Inferior parietal cortex (tissue), 1 donor: ENCODE measurements around the gene ENOX1.

Experiments
- DNase-seq: peaks from one replicate; pipeline ENCODE4 v3.0.0-alpha.2; 2016; ENCODE audit errors: extremely low spot score

ENOX1 gene

DNA sequence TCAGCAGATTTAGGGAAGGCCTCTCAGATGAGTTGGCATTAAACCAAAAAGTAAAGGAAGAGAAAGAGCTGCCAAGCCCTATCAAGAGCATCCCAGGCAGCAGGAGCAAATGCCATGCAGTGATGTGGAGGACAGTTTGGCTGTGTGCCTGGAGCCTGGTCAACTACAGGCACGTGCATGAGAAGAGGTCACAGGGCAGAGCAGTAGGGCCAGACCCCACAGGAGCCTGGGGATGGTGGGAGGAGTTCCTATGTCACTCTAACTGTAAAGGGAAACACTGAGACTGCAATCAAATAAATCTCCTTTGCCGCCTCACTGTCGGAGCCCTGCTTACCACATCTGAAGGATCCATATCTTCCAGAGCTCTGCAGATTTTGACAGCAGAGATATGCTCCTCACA is 240.5 kb downstream of the ENOX1 start:
- no peak for DNase-seq

GRCh38 chr13:43545317-43545874 is 241.4 kb downstream of the ENOX1 start:
- no peak for DNase-seq

DNA sequence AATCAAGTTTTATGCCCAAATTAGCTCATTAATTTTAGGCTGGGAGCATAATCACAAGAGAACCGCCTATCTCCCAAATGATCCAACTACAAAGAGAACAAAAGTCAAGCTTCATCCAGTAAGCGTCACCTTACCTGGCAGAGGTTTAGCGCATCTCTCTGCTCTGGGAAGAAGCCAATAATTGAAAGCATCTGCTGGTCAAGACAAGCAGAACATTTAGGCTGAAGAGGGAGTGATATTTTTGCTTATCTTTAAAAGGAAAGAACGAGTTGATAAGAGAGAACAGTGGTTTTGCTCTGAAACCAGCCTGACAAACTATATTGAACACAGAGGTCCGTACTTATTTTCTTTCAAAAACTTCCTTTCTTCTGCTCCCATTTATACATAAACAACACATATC is 242.1 kb downstream of the ENOX1 start:
- no peak for DNase-seq

DNA sequence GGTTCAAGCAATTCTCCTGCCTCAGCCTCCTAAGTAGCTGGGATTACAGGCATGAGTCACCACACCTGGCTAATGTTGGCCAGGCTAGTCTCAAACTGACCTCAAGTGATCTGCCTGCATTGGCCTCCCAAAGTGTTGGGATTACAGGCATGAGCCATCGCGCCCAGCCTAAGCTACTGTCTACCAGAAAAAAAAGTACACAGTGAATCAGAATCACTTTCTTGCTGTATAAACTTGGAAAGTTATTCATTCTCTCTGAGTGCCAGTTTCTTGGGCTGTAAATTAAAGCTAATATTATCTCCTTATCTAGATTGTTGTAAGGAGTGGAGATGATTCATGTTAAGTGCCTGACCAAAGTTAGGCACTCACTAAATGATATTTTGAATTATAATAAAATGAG is 242.8 kb downstream of the ENOX1 start:
- DNase-seq = no peak

GRCh38 chr13:43543331-43543730 is 243.4 kb downstream of the ENOX1 start:
- DNase-seq = no peak

DNA sequence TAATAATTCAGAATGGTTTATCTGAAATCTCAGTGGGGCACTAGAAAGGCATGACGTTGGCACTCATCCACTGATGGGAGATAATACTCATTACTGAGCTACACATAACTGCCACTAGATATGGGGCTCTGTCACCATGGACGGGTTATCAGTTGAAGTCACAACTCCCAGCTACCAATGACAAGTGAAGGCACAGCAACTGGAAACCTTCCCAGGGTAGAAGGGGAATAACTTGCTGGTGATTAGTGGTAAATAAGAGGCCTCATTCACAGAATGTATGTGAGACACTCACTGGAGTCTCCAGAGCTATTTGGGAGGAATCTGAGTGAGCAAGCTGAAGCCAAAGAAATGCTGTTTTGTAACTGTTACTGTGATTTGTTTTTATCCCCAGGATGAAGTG is 249.6 kb downstream of the ENOX1 start:
- DNase-seq = no peak

DNA sequence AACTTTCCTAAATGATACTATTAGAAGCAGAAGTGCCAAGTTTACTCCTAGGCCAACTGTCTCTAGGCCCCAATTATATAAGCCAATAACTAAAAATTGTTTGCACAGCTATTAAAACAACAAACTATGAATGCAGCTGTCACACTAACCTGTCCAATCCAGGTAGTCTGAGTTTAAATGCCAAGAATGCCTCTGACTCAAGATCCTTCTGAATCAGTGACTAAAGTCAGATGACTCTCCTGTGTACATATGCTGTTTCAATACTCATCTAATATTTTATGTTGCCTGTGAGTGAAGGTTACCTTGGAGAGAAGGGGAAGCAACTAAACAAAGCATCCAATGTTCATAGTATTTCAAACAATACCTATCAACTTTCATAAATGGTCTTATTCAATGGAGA is 257.0 kb downstream of the ENOX1 start:
- no peak for DNase-seq

DNA sequence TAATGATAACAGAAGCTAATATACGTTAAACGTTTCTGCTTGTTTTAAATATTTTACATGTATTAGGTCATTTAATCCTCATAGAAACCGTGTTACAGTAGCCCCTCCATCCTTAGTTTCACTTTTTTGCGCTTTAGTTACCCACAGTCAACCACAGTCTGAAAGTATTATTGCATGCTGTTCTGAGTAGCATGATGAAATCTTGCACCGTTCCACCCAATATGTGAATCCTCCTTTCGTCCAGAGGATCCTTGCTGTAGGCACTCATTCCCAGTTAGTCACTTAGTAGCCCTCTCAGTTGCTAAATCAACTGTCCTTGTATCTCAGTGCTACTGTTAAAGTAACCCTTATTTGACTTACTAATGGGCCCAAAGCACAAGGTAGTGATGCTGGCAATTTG is 257.8 kb downstream of the ENOX1 start:
- DNase-seq = no peak

- DNase-seq = no peak
Observed at GRCh38 chr13:43522788-43523187, 264.0 kb downstream of the ENOX1 start.

DNA sequence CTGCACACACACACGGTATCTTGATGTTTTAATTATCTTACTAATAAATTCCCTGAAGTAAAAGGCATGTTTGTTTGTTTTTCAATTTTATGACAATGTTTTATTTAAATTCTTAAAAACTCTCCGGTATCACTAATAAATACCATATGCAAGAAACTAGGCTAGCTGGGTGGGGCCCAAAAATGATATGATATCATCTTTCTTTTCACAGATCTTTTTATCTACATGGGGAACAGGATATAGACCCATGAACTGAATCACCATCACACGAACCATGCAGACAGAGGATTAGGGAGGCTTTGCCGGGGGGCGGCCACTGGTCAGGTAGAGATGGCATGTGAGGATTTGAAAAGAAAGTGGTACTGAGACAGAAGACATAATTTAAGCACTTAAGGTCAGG is 266.4 kb downstream of the ENOX1 start:
- DNase-seq = no peak

DNA sequence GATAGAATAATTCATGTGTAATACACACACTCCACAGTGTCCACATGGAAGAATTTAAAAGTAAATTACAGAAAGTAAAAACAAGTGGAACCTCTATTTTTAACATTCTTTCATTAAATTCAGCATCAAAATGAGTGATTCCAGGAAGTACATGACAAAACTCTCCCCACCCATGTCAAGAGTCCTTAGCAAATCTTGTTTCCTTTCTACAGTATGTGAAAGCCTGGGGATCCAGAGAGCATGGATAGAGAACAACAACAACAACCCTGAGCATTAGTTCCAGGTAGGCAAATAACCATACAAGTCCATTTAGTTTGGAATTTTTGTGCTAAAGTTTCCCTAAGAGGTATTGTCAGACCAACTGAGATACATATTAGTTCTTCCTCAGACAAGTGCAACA is 267.9 kb downstream of the ENOX1 start:
- DNase-seq = no peak

GRCh38 chr13:43516401-43516833 is 270.4 kb downstream of the ENOX1 start:
- DNase-seq = no peak

GRCh38 chr13:43515531-43515930 is 271.2 kb downstream of the ENOX1 start:
- DNase-seq = no peak

- no peak for DNase-seq
Observed at GRCh38 chr13:43514311-43514710, 272.5 kb downstream of the ENOX1 start.

DNA sequence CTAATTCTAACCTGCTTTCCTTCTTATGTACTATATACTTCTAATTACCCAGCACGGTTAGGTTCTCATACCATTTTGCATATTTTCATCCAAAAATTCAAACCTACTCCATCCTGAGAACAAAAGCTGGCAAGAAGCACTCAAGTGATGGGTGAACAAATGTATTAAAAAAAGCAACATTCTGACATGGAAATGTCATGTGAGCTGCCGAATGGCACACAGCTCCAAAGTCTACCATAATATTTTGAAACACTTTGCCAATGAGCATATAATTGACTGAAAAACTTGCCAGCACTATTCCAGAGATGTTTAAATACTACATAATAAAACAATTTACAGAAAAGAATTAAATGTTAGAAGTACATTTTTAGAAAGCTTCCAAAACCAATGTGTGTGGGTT is 274.6 kb downstream of the ENOX1 start:
- DNase-seq = no peak

DNA sequence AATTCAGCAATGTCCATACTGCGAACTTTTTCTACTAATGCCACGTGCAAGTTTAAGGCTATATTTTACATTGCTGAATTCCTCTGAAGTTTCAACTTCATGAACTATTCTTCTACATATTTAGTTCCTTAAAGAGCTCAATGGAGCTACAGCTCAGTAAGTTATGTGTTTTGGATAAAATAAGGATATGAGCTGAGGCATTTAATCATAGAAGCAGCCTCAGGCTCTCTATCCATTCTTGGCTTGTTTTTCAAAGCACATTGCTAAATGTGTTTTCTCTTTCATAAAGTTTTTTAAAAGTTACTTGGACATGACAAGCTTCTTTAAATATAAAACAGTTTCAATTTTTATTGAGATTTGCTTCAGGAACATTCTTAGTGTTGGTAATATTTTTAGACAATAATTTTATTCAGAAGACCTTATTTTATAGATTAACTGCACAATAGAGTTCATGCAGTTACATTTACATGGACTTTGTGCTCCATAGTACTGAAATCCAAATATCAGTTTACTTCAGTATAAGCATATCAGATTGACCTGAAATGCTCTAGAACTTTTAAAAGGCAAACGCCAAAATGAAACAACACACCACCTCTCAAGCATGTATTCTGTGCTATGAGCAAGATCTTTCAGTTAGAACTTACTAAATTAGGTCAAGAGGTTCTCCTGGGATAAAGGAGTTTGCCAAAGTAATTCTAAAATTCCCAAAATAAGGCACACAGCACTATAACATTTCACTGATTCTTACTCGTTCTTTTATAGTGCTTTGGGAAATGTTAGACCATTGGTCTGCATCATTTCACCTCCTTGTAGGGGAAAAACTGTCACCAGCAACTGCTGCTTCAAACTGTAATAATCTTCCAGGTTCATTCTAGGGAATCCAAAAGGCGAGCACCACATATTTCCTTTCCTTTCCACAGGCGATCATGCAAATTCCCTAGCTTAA is 275.5 kb downstream of the ENOX1 start:
- DNase-seq = no peak

- no peak for DNase-seq
Observed at GRCh38 chr13:43495732-43496131, 291.0 kb downstream of the ENOX1 start.

DNA sequence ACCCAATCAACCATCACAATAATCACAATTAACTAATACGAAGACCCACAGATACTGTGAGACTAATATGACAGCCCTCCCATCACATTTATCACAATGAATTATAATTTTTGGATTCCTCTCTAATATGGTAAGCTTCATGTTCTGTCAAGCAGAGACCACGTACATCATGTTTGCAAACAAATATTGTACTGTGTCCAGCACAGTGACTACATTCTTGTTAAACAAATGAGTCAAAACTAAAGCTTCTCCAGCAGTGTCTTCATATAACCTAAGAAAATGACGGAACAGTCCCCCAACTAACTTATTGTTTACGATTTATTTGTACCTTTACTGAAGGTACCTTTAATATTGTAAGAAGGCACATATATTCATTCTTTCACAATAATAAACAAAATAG is 292.6 kb downstream of the ENOX1 start:
- no peak for DNase-seq

GRCh38 chr13:43493496-43494000 is 293.2 kb downstream of the ENOX1 start:
- no peak for DNase-seq

- DNase-seq = no peak
Observed at GRCh38 chr13:43492745-43493144, 294.0 kb downstream of the ENOX1 start.

GRCh38 chr13:43492311-43492710 is 294.5 kb downstream of the ENOX1 start:
- no peak for DNase-seq

DNA sequence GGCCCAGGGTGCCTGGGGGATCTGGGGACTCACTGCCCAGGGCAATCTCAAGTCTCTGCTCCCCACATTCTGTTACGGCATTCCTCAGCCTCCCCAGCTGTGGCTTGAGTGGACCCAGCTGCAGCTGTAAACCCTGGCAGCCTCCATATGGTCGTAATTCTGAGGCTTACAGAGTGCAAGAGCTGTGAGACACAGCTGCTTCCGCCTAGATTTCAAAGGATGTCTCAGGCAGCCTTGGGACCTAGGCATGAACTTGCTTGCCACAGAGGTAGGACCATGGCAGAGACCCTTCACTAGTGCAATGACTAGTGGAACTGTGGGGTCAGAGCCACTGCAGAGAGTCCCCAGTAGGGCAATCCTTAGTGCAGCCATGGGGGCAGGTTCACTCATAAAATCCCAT is 297.5 kb downstream of the ENOX1 start:
- no peak for DNase-seq

DNA sequence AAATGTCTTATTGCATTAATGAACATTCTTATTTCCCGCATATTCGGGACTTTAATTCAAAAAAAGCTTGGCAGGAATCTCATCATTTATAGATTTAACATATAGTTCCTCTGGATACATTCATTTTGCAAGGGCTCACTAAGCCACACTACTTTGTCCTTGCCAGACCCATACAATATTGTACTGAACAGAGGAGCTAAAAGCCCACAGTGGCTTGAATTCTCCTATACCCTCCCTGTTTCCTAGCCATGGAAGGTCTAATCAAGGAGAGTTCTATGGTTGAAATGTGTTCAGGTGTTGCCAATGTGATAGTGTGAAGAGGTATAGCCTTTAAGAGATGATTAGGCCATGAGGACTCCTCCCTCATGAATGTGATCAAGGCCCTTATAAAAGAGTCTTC is 298.9 kb downstream of the ENOX1 start:
- no peak for DNase-seq
